22Rv1 (cell line): ENCODE measurements around the gene CKB.
A peak's percentile ranks its signal among the peaks of the same experiment; 100 is the strongest.

Experiments used
- H3K27ac ChIP-seq: fragments of 450-650 bp; 2 replicates; pipeline ENCODE4 v1.5.1; 2017
- ZFX ChIP-seq: fragments of 450-650 bp; IDR thresholded peaks from 2 replicates; pipeline ENCODE4 v1.6.1; 2017; ENCODE audit warnings: antibody characterized with exemption, borderline replicate concordance
- TF ChIP-seq, protein P1 (sequence below): fragments of 450-650 bp; IDR thresholded peaks from 2 replicates; pipeline ENCODE4 v1.5.1; 2017; ENCODE audit warnings: mild to moderate bottlenecking

Gene CKB

DNA sequence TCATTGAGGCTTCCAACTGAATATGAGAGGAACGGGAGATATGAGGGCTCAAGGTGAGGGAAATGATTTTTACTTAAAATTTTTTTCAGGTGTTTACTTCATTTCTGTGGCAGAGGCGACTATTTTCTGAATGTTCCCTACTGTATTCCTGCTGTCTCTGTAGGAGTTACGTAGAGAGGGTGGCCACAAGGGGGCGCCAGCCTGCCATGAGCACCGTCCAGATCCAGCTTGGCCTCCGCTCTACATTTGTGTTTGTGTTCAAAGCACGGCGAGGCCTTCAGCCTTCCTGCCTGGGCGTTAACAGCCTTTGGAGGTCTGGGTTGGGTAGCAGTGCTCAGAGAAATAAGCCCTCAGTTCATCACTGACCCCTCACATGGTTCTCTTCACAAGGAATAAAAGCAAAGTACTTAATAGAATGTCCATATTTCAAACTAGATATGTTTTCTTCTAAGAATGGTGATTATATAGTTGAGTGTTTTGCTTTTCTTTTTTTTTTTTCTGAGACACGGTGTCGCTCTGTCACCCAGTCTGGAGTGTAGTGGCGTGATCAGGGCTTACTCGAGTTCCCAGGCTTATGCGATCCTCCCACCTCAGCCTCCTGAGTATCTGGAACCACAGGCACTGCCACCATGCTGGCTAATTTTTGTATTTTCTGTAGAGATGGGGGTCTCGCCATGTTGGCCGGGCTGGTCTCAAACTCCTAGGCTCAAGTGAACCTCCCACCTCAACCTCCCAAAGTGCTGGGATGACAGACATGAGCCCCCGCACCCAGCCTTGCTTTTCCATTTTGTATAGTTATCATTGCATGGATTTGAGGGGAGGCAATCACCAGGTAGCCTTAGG lies 22.3 kb downstream of the CKB start:
- TF ChIP-seq ZFX: no peak
- TF ChIP-seq, protein P1, sequence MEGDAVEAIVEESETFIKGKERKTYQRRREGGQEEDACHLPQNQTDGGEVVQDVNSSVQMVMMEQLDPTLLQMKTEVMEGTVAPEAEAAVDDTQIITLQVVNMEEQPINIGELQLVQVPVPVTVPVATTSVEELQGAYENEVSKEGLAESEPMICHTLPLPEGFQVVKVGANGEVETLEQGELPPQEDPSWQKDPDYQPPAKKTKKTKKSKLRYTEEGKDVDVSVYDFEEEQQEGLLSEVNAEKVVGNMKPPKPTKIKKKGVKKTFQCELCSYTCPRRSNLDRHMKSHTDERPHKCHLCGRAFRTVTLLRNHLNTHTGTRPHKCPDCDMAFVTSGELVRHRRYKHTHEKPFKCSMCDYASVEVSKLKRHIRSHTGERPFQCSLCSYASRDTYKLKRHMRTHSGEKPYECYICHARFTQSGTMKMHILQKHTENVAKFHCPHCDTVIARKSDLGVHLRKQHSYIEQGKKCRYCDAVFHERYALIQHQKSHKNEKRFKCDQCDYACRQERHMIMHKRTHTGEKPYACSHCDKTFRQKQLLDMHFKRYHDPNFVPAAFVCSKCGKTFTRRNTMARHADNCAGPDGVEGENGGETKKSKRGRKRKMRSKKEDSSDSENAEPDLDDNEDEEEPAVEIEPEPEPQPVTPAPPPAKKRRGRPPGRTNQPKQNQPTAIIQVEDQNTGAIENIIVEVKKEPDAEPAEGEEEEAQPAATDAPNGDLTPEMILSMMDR: peak; percentile 98
- H3K27ac ChIP-seq: peak overlapping the region; percentile 41

DNA sequence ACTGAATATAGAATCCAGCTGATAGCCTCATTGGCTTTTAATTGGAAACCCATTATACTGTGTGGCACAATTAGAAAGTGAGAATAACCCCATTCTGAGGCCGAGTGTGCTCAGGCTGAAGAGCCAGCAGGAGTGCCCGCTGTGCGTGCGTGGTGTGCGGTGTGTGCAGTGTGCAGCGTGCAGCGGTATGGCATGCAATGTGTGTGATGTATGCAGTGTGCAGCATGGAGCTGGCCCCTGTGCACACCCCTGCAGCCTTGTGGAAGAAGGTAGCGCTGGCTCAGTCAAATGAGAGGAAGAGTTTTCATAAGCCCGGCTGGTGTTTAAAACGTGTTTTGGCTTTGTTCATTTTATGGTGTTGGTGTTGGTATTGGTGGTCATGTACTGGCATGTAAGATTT lies 22.9 kb downstream of the CKB start:
- H3K27ac ChIP-seq: peak overlapping the region; percentile 41
- TF ChIP-seq ZFX: no peak
- TF ChIP-seq, protein P1: no peak

DNA sequence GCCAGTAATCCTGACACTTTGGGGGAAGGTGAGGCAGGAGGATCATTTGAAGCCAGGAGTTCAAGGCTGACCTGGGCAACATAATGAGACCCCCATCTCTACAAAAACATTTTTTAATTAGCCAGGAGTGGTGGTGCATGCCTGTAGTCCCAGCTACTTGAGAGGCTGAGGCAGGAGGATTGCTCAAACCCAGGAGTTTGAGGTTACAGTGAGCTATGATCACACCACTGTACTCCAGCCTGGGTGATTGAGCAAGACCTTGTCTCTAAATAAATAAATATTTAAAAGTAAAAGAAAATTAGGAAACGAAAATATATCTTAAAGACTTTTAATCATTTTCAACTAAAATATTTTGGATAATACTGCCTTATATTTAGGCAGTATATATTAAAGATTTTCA lies 25.9 kb downstream of the CKB start:
- TF ChIP-seq ZFX: no peak
- TF ChIP-seq, protein P1: no peak
- H3K27ac ChIP-seq: no peak overlapping the region

DNA sequence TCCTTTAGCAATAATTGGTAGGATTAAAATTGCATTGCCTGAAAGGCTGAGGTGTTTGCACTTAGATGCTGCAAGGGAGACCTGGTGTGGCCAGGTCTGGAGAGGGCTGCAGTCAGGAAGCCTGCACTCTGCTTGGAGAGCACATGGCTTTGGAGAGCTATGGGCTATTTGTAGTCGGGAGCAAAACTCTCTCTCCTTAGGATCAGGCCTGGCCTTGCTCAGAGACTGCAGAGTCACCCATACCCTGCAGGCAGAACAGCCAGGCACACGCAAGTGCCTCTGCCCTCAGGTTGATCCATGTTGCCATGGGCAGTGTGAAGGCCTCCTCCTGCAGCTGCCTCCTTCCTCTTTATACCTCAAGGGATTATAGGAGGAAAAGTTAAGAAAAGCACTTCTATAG lies 26.8 kb downstream of the CKB start:
- no peak overlapping the region for H3K27ac ChIP-seq
- no peak for TF ChIP-seq ZFX
- TF ChIP-seq, protein P1: no peak

DNA sequence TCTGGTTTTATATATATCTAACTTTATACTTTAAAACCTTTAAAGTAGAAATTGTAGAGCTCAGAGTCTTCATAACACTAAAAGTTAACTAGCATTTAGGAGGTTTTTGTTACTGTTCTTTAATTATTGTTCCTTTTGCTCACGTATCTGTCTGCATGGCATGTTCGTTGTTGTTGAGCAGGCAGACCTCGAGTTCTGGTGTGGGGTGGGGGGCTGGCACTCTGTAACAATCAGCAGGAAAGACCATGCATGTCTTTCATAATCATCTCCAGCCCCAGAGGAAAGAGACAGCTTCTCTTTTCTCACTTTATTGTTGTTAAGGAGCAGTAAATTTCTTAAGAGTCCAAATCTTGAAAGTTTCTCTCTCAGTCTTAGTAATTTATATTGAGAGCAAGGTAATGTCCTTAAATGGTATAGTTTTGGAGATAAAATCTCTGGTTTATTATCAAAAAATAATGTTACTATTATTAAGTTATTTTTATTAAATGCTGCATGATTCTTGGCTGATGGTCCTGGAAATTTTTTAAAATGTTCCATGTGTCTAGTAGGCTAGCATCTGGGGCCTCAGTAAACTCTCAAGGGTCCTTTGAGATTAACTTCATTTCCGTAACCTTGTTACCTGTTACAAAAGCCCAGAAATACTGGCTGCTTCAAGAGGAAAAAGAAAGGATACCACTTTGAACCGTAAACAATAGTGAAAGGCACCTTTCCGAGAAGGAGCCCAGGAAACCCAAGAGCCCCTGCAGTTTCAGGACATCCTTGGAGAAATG lies 30.3 kb downstream of the CKB start:
- no peak overlapping the region for H3K27ac ChIP-seq

GRCh38 chr14:103491691-103492090 lies 30.9 kb downstream of the CKB start:
- no peak overlapping the region for H3K27ac ChIP-seq
- TF ChIP-seq, protein P1: no peak
- no peak for TF ChIP-seq ZFX

More for the DNA sequence above, 30.3 kb downstream of the CKB start:
- TF ChIP-seq, protein P1: no peak
- no peak for TF ChIP-seq ZFX

DNA sequence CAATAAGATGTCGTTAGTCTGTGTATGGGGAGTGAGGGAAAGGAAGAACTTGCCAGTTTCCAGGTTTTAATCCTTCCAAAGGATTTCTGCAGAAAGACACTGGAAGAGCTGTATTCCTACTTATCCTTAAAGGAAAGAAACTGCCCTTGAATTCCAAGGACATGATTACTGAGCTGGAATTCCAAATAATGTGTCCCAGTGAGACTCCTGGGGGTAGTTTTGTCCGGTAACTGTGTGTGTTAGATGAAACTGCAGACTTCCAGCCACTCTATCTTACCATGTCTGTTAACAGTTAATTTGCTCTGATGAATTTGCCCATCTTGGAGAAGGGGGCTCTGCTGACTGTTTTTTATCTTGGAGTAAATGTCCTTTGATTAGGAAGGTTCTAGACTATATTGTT lies 33.0 kb downstream of the CKB start:
- TF ChIP-seq, protein P1: no peak
- TF ChIP-seq ZFX: no peak
- H3K27ac ChIP-seq: 0 out of 2 replicates have a peak overlapping the region, but pooled peaks have one; percentile 2
